Measurements from ENCODE around the gene UPF2.

- no peak for TF ChIP-seq YY1 (IDR thresholded peaks at IDR 0.05)
- no peak for TF ChIP-seq EGR1 (IDR thresholded peaks at IDR 0.05; ENCODE audit: low read depth in 2 of 2)
- no peak for TF ChIP-seq MAX (IDR thresholded peaks at IDR 0.05)
- TF ChIP-seq GABPA (IDR thresholded peaks at IDR 0.05 in 1 of 2, conservative IDR thresholded peaks at IDR 0.05 in 1 of 2): no peak
- no peak for TF ChIP-seq RXRA (IDR thresholded peaks at IDR 0.05)
- TF ChIP-seq CTCF (IDR thresholded peaks at IDR 0.05; ENCODE audit: low read depth, low read length, missing input control): no peak
- TF ChIP-seq REST (IDR thresholded peaks at IDR 0.05): no peak
- no peak for TF ChIP-seq RAD21 (IDR thresholded peaks at IDR 0.05)
- no peak for TF ChIP-seq ATF3 (IDR thresholded peaks at IDR 0.05)
- no peak for TF ChIP-seq TAF1 (conservative IDR thresholded peaks at IDR 0.05)
Measured at GRCh38 chr10:11879387-11880094, 163.1 kb downstream of the UPF2 start.
